H9 (cell line): Measurements from ENCODE around the gene TRIM39. TPM values are rescaled to one million over a fixed set of nuclear protein-coding genes. Genes with fewer than 3 reads are reported as not detected.

Experiments
- DNase-seq: peaks from one replicate; pipeline ENCODE4 v3.0.0-alpha.2; 2017
- H2AFZ ChIP-seq: one replicate; pipeline ENCODE4 v1.6.1; 2013; ENCODE audit warnings: mild to moderate bottlenecking, low read length, control low read depth, moderate library complexity
- H2AK5ac ChIP-seq: 2 replicates; pipeline ENCODE4 v1.6.1; 2013; ENCODE audit warnings: low read length, control low read depth, mixed read lengths; ENCODE audit not compliant: insufficient read length
- H2BK120ac ChIP-seq: one replicate; pipeline ENCODE4 v1.6.1; 2013; ENCODE audit warnings: low read depth, mild to moderate bottlenecking, low read length, control low read depth, inconsistent platforms; ENCODE audit not compliant: poor library complexity, severe bottlenecking
- H2BK12ac ChIP-seq: 2 replicates; pipeline ENCODE4 v1.6.1; 2013; ENCODE audit warnings: low read length, control low read depth, mixed read lengths, low read depth; ENCODE audit not compliant: insufficient read length
- H2BK15ac ChIP-seq: 2 replicates; pipeline ENCODE4 v1.6.1; 2013; ENCODE audit warnings: low read depth, low read length, control low read depth
- H2BK20ac ChIP-seq: one replicate; pipeline ENCODE4 v1.6.1; 2013; ENCODE audit warnings: low read depth, mild to moderate bottlenecking, low read length, control low read depth, inconsistent platforms; ENCODE audit not compliant: poor library complexity, severe bottlenecking
- H2BK5ac ChIP-seq: 2 replicates; pipeline ENCODE4 v1.6.1; 2013; ENCODE audit warnings: low read length, control low read depth, mixed read lengths; ENCODE audit not compliant: insufficient read length
- H3K14ac ChIP-seq: 2 replicates; pipeline ENCODE4 v1.6.1; 2013; ENCODE audit warnings: low read length, control low read depth; ENCODE audit not compliant: insufficient read depth
- H3K18ac ChIP-seq: 2 replicates; pipeline ENCODE4 v1.6.1; 2013; ENCODE audit warnings: low read depth, mild to moderate bottlenecking, mixed read lengths, low read length, control low read depth; ENCODE audit not compliant: insufficient read length
- H3K23ac ChIP-seq: 2 replicates; pipeline ENCODE4 v1.6.1; 2013; ENCODE audit warnings: low read length, control low read depth, mixed read lengths, low read depth; ENCODE audit not compliant: insufficient read length
- H3K23me2 ChIP-seq: 2 replicates; pipeline ENCODE4 v1.6.1; 2013; ENCODE audit warnings: low read depth, mild to moderate bottlenecking, mixed read lengths, low read length, control low read depth; ENCODE audit not compliant: insufficient read length, poor library complexity, severe bottlenecking
- H3K27ac ChIP-seq: 2 replicates; pipeline ENCODE4 v1.5.1; 2013; ENCODE audit warnings: low read length, control low read depth, mixed read lengths, low read depth; ENCODE audit not compliant: insufficient read length
- H3K27me3 ChIP-seq: 2 replicates; pipeline ENCODE4 v1.6.1; 2013; ENCODE audit warnings: low read length, control low read depth, inconsistent platforms; ENCODE audit not compliant: insufficient read depth
- H3K4ac ChIP-seq: 2 replicates; pipeline ENCODE4 v1.6.1; 2013; ENCODE audit warnings: low read depth, mild to moderate bottlenecking, control low read depth, inconsistent platforms, low read length, moderate library complexity
- H3K4me1 ChIP-seq: 2 replicates; pipeline ENCODE4 v1.6.1; 2013; ENCODE audit warnings: low read length, control low read depth, inconsistent platforms; ENCODE audit not compliant: insufficient read depth
- H3K4me2 ChIP-seq: 2 replicates; pipeline ENCODE4 v1.6.1; 2013; ENCODE audit warnings: low read length, control low read depth, mixed read lengths; ENCODE audit not compliant: insufficient read length, insufficient read depth
- H3K56ac ChIP-seq: 2 replicates; pipeline ENCODE4 v1.6.1; 2013; ENCODE audit warnings: low read depth, mild to moderate bottlenecking, mixed read lengths, low read length, control low read depth; ENCODE audit not compliant: insufficient read length
- H3K79me1 ChIP-seq: 2 replicates; pipeline ENCODE4 v1.6.1; 2013; ENCODE audit warnings: low read depth, mild to moderate bottlenecking, moderate library complexity, low read length, control low read depth, inconsistent platforms; ENCODE audit not compliant: insufficient read depth, poor library complexity, severe bottlenecking
- H3K79me2 ChIP-seq: 2 replicates; pipeline ENCODE4 v1.6.1; 2013; ENCODE audit warnings: low read length, control low read depth, inconsistent platforms; ENCODE audit not compliant: insufficient read depth
- H3K9ac ChIP-seq: 2 replicates; pipeline ENCODE4 v1.6.1; 2013; ENCODE audit warnings: low read length, control low read depth, mixed read lengths; ENCODE audit not compliant: insufficient read length; ENCODE audit errors: extremely low read depth
- H3K9me3 ChIP-seq: one replicate; pipeline ENCODE4 v1.6.1; 2013; ENCODE audit warnings: low read depth, low read length, inconsistent platforms; ENCODE audit not compliant: control insufficient read depth
- H3T11ph ChIP-seq: one replicate; pipeline ENCODE4 v1.6.1; 2013; ENCODE audit warnings: mild to moderate bottlenecking, low read length, control low read depth, inconsistent platforms
- H4K20me1 ChIP-seq: one replicate; pipeline ENCODE4 v1.6.1; 2013; ENCODE audit not compliant: control insufficient read depth, insufficient read length, insufficient read depth
- H4K5ac ChIP-seq: 2 replicates; pipeline ENCODE4 v1.6.1; 2013; ENCODE audit warnings: low read depth, mild to moderate bottlenecking, mixed read lengths, low read length, control low read depth; ENCODE audit not compliant: insufficient read length
- H4K8ac ChIP-seq: replicated peaks from 2 replicates; pipeline ENCODE4 v1.6.1; 2013; ENCODE audit warnings: low read length, control low read depth, mixed read lengths, low read depth; ENCODE audit not compliant: insufficient read length
- H4K91ac ChIP-seq: 2 replicates; pipeline ENCODE4 v1.6.1; 2013; ENCODE audit warnings: low read depth, mild to moderate bottlenecking, moderate library complexity, mixed read lengths, low read length, control low read depth; ENCODE audit not compliant: insufficient read length
- H3K27ac Mint-ChIP-seq, 3 experiments: 2 replicates in 2 of 3; 3 replicates in 1 of 3; pipeline ENCODE4 v1.8.0; 2020 to 2021; ENCODE audit warnings: mixed read lengths in 3 of 3, mild to moderate bottlenecking in 1 of 3, moderate library complexity in 1 of 3
- H3K27me3 Mint-ChIP-seq: 2 replicates; pipeline ENCODE4 v1.8.0; 2021; ENCODE audit warnings: low read depth, mild to moderate bottlenecking, moderate library complexity, mixed read lengths
- H3K36me3 Mint-ChIP-seq, 3 experiments: 2 replicates in 2 of 3; 3 replicates in 1 of 3; pipeline ENCODE4 v1.8.0; 2020 to 2021; ENCODE audit warnings: low read depth in 3 of 3, mixed read lengths in 3 of 3; ENCODE audit not compliant: insufficient read depth in 1 of 3
- H3K4me1 Mint-ChIP-seq, 2 experiments: 2 replicates each; pipeline ENCODE4 v1.8.0; 2020; ENCODE audit warnings: mixed read lengths in 2 of 2
- H3K4me3 Mint-ChIP-seq, 2 experiments: 2 replicates in 1 of 2; 3 replicates in 1 of 2; pipeline ENCODE4 v1.8.0; 2020 to 2021; ENCODE audit warnings: mild to moderate bottlenecking in 2 of 2, mixed read lengths in 2 of 2, moderate library complexity in 1 of 2
- H3K9me3 Mint-ChIP-seq, 2 experiments: 2 replicates in 1 of 2; 3 replicates in 1 of 2; pipeline ENCODE4 v1.8.0; 2020; ENCODE audit warnings: mild to moderate bottlenecking in 2 of 2, mixed read lengths in 2 of 2, moderate library complexity in 1 of 2
- CTCF ChIP-seq: fragments of 200-600 bp; sonication (generic); conservative IDR thresholded peaks from 3 replicates; pipeline ENCODE4 v1.8.0; 2021; ENCODE audit warnings: antibody characterized with exemption, mild to moderate bottlenecking
- WGBS: extraction: QIAGEN DNeasy Blood & Tissue Kit; methylation state at CpG from one replicate; pipeline ENCODE4 v1.1.7; 2013; ENCODE audit warnings: missing lambda C conversion rate, low lambda C conversion rate, mixed read lengths; ENCODE audit not compliant: insufficient read length; ENCODE audit errors: extremely low coverage; 5-methylcytosine and 5-hydroxymethylcytosine counted together
- total RNA-seq: library from RNA; stranded (reverse); gene quantifications from 2 replicates; pipeline ENCODE4 v1.2.1, GENCODE V29; 2021

Gene TRIM39
- total RNA-seq, 1 experiment from 2014 or later, result 26.2 TPM

GRCh38 chr6:30304002-30304401 lies 22.7 kb upstream of the TRIM39 start:
- no peak overlapping the region for H3K56ac ChIP-seq
- no peak for DNase-seq
- peaks cover 89 to 95% (median 93%) of the 10 kb centered on the region in 3 experiments for H3K36me3 Mint-ChIP-seq
- no peaks in the 10 kb centered on the region for H3K23me2 ChIP-seq
- no peak overlapping the region for H2BK15ac ChIP-seq
- H2AFZ ChIP-seq, result no peak overlapping the region
- H2BK20ac ChIP-seq, result no peak overlapping the region
- no peak overlapping the region for H2BK12ac ChIP-seq
- H3K27me3 ChIP-seq, result no peaks in the 10 kb centered on the region; the same call in 1 of the 2 replicates
- WGBS, result no CpG with 5 or more reads among the region's 2 CpGs
- no peak overlapping the region for H3K27ac Mint-ChIP-seq
- H3K9me3 Mint-ChIP-seq, result peaks cover 64 to 65% of the 10 kb centered on the region in 2 experiments
- H3K4me1 Mint-ChIP-seq, result no peaks in the 10 kb centered on the region
- no peak overlapping the region for H3K4ac ChIP-seq
- no peak overlapping the region for H4K5ac ChIP-seq
- no peak overlapping the region for H3K4me2 ChIP-seq
- H3K27me3 Mint-ChIP-seq, result peaks cover 8% of the 10 kb centered on the region; the same call in 1 of the 2 replicates
- no peak overlapping the region for H3K14ac ChIP-seq
- no peak overlapping the region for H3K4me3 Mint-ChIP-seq
- peaks cover 8% of the 10 kb centered on the region; the same call in 1 of the 2 replicates for H3K79me2 ChIP-seq
- H3K9me3 ChIP-seq, result peaks cover 27% of the 10 kb centered on the region
- no peak overlapping the region for H4K91ac ChIP-seq
- no peak overlapping the region for H3K9ac ChIP-seq
- H3K23ac ChIP-seq, result no peak overlapping the region
- H3K27ac ChIP-seq, result no peak overlapping the region
- H3T11ph ChIP-seq, result no peak overlapping the region
- H2BK5ac ChIP-seq, result no peak overlapping the region
- no peak overlapping the region for H4K8ac ChIP-seq
- H2BK120ac ChIP-seq, result no peak overlapping the region
- no peak overlapping the region for H2AK5ac ChIP-seq
- peaks cover 3% of the 10 kb centered on the region for H3K79me1 ChIP-seq
- peaks cover 2% of the 10 kb centered on the region for H4K20me1 ChIP-seq
- H3K18ac ChIP-seq, result no peak overlapping the region
- H3K4me1 ChIP-seq, result no peaks in the 10 kb centered on the region
- no peak for TF ChIP-seq CTCF
